Measurements from ENCODE around the gene CRLF3. TPM values are rescaled to one million over a fixed set of nuclear protein-coding genes. Genes with fewer than 3 reads are reported as not detected.

Gene CRLF3
- total and polyA plus RNA-seq, 2 of the 4 experiments (the other 2 are of a cell fraction): 6.1 to 15.2 TPM

DNA sequence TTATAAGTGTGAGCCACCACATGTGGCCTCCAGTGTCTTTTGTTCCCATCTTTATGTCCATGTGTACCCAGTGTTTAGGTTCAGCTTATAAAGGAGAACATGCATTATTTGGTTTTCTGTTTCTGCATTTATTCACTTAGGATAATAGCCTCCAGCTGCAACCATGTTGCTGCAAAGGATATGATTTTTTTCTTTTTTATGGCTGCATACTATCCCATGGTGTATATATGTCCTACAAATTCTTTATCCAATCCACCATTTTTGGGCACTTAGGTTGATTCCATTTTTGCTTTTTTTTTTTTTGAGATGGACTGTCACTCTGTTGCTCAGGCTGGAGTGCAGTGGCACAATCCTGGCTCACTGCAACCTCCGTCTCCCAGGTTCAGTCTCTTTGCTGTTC is 40.1 kb upstream of the CRLF3 start:
- WGBS, 2 experiments (ENCODE audit: extremely low coverage in 2 of 2, insufficient read length in 1 of 2): no CpG with 5 or more reads among the region's 1 CpG

More for the DNA sequence above, 40.1 kb upstream of the CRLF3 start:
- Histone ChIP-seq H2BK120ac (ENCODE audit: low read depth, low read length) (no peak overlapping the region), H2AK9ac (replicated peaks; ENCODE audit: low read depth, low read length, poor library complexity) (no peak overlapping the region), H3K4me1 (ENCODE audit: control insufficient read depth, insufficient read depth, low read length) (no peaks in the 10 kb centered on the region), H2AK5ac (ENCODE audit: low read depth, low read length) (no peak overlapping the region), H2BK15ac (ENCODE audit: low read depth, low read length) (no peak overlapping the region), H3K79me1 (ENCODE audit: low read depth in 1 of 2, low read length in 2 of 2) (no peaks in the 10 kb centered on the region; a peak in 1 of 4 replicates), H2AFZ (replicated peaks; ENCODE audit: low read length, poor library complexity) (no peak overlapping the region), H4K8ac (ENCODE audit: low read depth in 2 of 2, low read length in 2 of 2) (no peak overlapping the region), H3K36me3 (ENCODE audit: control insufficient read depth, insufficient read depth, low read length) (no peaks in the 10 kb centered on the region), H3K14ac (replicated peaks; ENCODE audit: low read depth, low read length) (no peak overlapping the region), H3K4me3 (ENCODE audit: insufficient read depth, low read depth, low read length) (no peak overlapping the region), H3K9me3 (ENCODE audit: control insufficient read depth, insufficient read depth, low read length) (no peaks in the 10 kb centered on the region), H4K91ac (ENCODE audit: insufficient read depth, low read depth, low read length) (no peak overlapping the region), H3K4ac (ENCODE audit: low read depth, low read length) (no peak overlapping the region), H3K18ac (ENCODE audit: low read depth, low read length) (no peak overlapping the region), H3K9ac (ENCODE audit: low read depth, low read length) (no peak overlapping the region), H3K9me1 (ENCODE audit: insufficient read depth, low read length) (no peaks in the 10 kb centered on the region), H3K56ac (ENCODE audit: extremely low read depth, insufficient read depth, low read length) (no peak overlapping the region), H3K27ac (ENCODE audit: insufficient read depth, low read length) (no peak overlapping the region), H3K23ac (ENCODE audit: low read depth, low read length) (no peak overlapping the region), H2BK20ac (ENCODE audit: low read depth, low read length) (no peak overlapping the region), H4K20me1 (ENCODE audit: insufficient read depth, low read length) (no peaks in the 10 kb centered on the region), H4K5ac (ENCODE audit: low read depth, low read length) (no peak overlapping the region), H3K27me3 (ENCODE audit: control insufficient read depth, insufficient read depth, low read length) (no peaks in the 10 kb centered on the region), H3K4me2 (ENCODE audit: low read depth, low read length) (no peak overlapping the region), H2BK5ac (ENCODE audit: low read depth, low read length, poor library complexity, severe bottlenecking) (no peak overlapping the region)
- intact Hi-C loops (cut with micrococcal nuclease) (no loop called here), dilution Hi-C loops (cut with HindIII; ENCODE audit: low sequenced_read_pairs, unreplicated experiment) (no loop called here), in situ Hi-C loops (cut with MboI; ENCODE audit: low sequenced_read_pairs) (no loop called here)
- no peak for DNase-seq
- CTCF ChIA-PET: no interaction called here
- no TSS peak for BruUV-seq (replicated peaks)
- no peak for TF ChIP-seq RCOR1 (IDR thresholded peaks at IDR 0.05; ENCODE audit: insufficient replicate concordance, low read length)
- no peak for TF ChIP-seq FOS (IDR thresholded peaks at IDR 0.05; ENCODE audit: low read depth, low read length)
- TF ChIP-seq POLR2A (IDR thresholded peaks at IDR 0.05; ENCODE audit: low read depth, low read length): no peak
- TF ChIP-seq RFX5 (IDR thresholded peaks at IDR 0.05; ENCODE audit: low read depth, low read length): no peak
- POLR2A ChIA-PET (ENCODE audit: unreplicated experiment): no interaction called here
- no peak for ATAC-seq (ENCODE audit: low read depth)

Data from IMR-90 (cell line).